NCI-H2081 (cell line): ENCODE results near the gene MED13L.
"Not testable (repeated sequence)": the region's sequence is repeated elsewhere in the genome, so short reads cannot be mapped to it uniquely, and the experiment has no call there.

ENCODE experiments used
- DNase-seq, 2 experiments: peaks; one replicate each; lab custom pipeline; 2025; lab: John Stamatoyannopoulos, UW

MED13L gene

GRCh38 chr12:116246490-116247179 is 30.9 kb downstream of the MED13L start:
- no peak for DNase-seq

GRCh38 chr12:116245189-116245588 is 32.3 kb downstream of the MED13L start:
- DNase-seq, result no peak

GRCh38 chr12:116244474-116245090 is 32.9 kb downstream of the MED13L start:
- DNase-seq, result no peak

- DNase-seq, result no peak
These were observed 33.5 kb downstream of the MED13L start for GRCh38 chr12:116244001-116244400.

GRCh38 chr12:116242740-116243139 is 34.8 kb downstream of the MED13L start:
- no peak for DNase-seq

- DNase-seq, result no peak
These were observed 36.2 kb downstream of the MED13L start for GRCh38 chr12:116241157-116241759.

- not testable (repeated sequence) for DNase-seq
These were observed 38.8 kb downstream of the MED13L start for GRCh38 chr12:116238570-116239119.

- DNase-seq, result no peak
These were observed 39.3 kb downstream of the MED13L start for GRCh38 chr12:116238149-116238548.

GRCh38 chr12:116236976-116237375 is 40.5 kb downstream of the MED13L start:
- DNase-seq, result no peak

- DNase-seq, result peak; percentile 44 to 71
These were observed 41.3 kb downstream of the MED13L start for GRCh38 chr12:116236148-116236731.

GRCh38 chr12:116234148-116234547 is 43.3 kb downstream of the MED13L start:
- DNase-seq, result not testable (repeated sequence)

GRCh38 chr12:116233669-116234068 is 43.8 kb downstream of the MED13L start:
- DNase-seq, result no peak

- no peak for DNase-seq
These were observed 49.7 kb downstream of the MED13L start for GRCh38 chr12:116227811-116228210.

GRCh38 chr12:116226026-116226425 is 51.5 kb downstream of the MED13L start:
- peak; percentile 26 to 70 for DNase-seq

GRCh38 chr12:116222358-116222757 is 55.1 kb downstream of the MED13L start:
- DNase-seq, result peak; percentile 17 to 50

- DNase-seq, result no peak
These were observed 56.7 kb downstream of the MED13L start for GRCh38 chr12:116220756-116221155.

- DNase-seq, result no peak
These were observed 60.3 kb downstream of the MED13L start for GRCh38 chr12:116217045-116217735.

GRCh38 chr12:116216022-116216756 is 61.3 kb downstream of the MED13L start:
- no peak for DNase-seq

- no peak for DNase-seq
These were observed 62.5 kb downstream of the MED13L start for GRCh38 chr12:116215023-116215422.

- DNase-seq, result no peak
These were observed 63.5 kb downstream of the MED13L start for GRCh38 chr12:116213885-116214527.

- DNase-seq, result no peak
These were observed 64.5 kb downstream of the MED13L start for GRCh38 chr12:116213014-116213413.
